GM19324 (cell line): Measurements from ENCODE around the gene LRRC9.
"Not testable (repeated sequence)": the region's sequence is repeated elsewhere in the genome, so short reads cannot be mapped to it uniquely, and the experiment has no call there.

ENCODE experiments used
- ATAC-seq: cut with Tn5 transposase; IDR thresholded peaks from one replicate; pipeline ENCODE4 v1.9.1; 2021; ENCODE audit warnings: mild to moderate bottlenecking, moderate library complexity; ENCODE audit not compliant: unreplicated experiment, low FRiP score

The LRRC9 gene

DNA sequence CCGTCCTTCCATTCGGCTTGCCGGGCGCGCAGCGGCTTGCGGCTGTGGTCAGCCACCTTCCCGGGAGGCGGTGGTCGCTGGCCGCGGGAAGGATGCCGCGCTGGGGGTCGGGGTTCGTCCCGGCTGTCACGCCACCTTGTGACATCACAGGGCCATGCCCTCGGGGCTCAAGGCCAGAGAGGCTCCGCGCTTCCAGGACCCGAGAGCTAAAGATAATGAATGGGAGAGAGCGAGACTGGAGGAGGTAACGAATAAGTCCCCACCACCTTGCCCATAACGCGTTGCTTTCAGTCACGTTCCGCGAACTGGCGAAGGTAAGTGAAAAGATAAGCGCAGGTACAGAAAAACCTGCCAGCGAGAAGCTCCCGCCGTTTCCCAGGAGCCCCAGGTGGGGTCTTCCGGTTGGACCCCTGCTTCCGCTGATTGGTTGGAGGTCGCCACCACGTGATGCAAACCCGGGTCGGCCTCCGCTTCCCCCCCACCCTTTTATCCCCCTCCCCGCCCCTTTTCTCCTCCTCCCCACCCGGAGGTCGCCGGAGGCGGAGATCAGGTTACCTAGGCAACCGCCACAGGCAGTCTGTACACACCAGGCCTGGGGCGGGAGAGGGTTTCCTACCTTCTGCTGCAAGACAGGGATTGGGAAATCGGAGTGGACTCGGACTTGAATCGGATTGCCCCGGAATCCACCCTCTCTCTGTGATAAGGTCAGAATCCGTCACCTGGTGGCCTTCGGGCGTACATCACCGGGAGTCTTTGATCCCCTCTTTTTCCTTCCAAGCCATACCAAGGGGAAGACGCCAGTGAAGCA is at the start of gene LRRC9:
TSS of gene LRRC9 (plus strand) at position 575 of the 808 bp plus-strand sequence.
- no peak for ATAC-seq

GRCh38 chr14:59870277-59871165 is 49.4 kb upstream of the LRRC9 start, which contains the start of gene RTN1:
Gene RTN1, minus strand, starts transcription at chr14:59870776. Its CDS starts 146 bp downstream, at chr14:59870630.
- no peak for ATAC-seq

DNA sequence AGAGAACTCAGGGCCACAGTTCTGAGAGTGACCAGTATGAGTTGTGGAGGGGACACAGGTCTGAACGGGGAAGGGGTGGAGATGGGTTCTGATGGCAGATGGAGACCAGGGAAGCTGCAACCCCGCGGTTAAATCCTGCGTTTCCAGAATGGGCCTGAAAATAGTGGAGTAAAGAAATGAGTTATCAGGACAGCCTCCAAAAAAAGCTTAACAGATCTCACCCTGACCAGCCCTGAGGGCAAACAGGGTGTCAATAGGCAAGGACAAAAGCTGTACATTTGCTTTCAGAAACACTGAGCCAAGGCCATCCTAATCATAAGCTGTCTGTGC is 48.8 kb upstream of the LRRC9 start:
- no peak for ATAC-seq

DNA sequence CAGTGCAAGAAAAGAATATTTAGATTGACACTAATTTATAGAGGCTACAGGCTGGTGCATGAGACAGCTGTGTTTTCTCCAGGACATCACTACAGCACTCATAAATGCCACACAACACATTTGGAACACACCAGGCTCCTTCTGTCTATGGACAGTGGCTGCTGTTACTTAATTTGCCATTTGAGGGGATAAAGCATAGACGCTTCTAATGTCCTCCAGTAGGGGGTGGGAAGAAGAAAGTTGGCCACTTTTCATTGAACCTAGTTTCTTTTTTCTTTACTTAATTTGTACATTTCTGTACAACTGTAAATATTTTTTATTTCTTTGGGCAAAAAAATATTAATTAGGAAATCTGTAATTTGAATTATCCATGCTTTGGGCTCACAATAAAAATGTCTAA is 37.0 kb upstream of the LRRC9 start:
- no peak for ATAC-seq

- no peak for ATAC-seq
Observed at GRCh38 chr14:59890676-59891075, 29.3 kb upstream of the LRRC9 start.

DNA sequence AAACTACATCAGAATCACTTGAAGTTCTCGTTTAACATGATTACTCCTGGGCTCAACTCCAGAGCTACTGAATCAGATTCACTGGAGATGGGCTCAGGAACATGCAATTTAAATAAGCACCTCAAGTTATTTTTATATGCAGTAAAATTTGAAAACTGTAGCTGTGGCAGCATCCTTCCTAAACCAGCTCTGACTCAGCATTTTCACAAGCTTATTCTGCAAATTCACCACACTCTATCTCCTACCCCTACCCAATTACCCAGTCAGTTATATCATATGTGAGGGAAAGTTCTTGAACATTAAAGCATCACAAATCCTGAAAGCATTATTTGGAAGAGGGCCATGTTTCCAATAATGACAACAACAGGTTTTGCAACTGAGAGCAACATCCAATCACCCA is 24.2 kb upstream of the LRRC9 start:
- ATAC-seq: no peak

GRCh38 chr14:59897757-59898383 is 22.1 kb upstream of the LRRC9 start:
- ATAC-seq: no peak

DNA sequence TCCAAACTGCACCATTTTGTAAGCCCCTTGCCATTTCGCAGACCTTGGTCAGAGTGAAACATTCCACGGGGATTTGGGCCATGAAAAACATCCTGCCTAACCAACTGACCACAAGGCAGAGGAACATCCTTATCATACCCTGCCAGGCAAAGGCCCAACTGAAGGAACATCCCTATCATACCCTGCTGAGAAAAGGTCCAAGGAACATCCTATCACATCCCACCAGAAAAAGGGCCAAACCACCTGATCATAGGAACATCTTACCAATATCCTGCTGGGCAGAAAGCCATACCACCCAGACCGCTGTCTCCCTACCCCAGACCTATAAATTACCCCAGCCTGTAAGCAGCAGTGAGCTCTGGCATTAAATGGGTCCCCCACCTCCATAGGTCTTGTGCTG is 19.4 kb upstream of the LRRC9 start:
- no peak for ATAC-seq

DNA sequence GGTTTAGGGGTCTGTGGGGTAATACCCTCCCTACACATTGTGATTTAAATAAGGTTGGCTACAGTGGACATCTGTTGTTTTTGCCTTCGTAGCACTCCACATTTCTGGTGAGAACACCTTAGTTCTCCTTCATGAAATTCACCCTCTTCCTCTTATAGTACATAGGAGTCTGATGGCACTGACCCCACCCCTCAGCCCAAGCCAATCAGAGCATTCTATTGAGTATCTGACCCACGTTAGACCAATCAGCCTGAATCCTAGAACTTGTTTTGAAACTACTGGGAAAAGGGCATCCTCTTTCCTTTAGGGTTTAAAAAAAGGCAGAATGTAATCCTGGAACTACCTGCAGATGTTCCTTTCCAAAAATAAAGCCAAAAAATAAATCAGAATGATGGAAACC is 15.8 kb upstream of the LRRC9 start:
- ATAC-seq: no peak

DNA sequence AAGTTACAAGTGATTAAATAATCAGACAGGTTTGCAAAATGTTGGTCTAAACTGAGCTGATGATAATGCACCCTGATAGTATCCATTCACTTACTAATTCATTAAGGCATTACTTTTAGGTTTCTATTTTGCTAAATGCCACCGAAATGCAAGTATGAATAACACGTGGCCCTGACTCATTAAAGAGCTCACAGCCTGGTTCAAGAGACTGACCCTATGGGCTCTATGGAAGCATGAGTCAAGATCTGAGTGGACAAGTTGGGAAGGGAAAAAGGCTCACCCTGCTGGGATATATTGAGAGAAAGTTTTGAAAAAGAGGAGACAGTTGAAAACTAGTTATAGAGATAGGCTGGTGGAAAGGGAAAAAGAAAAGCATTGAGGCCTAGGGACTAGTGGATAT is 14.8 kb upstream of the LRRC9 start:
- ATAC-seq: no peak

DNA sequence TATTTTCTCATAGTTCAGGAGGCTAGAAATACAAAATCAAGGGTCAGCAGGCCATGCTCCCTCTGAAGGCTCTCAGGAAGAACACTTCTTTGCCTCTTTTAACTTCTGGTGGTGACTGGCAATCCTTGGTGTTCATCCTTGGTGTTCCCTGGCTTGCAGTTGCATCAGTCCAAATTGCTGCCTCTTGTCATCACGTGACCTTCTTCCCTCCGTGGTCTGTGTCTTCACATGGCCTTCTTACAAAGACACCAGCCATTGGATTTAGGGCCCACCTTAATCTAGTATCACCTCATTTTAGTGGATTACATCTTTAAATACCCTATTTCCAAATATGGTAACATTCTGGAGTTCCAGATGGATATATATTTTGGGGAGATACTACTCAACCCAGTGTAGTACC is 7.5 kb upstream of the LRRC9 start:
- no peak for ATAC-seq

DNA sequence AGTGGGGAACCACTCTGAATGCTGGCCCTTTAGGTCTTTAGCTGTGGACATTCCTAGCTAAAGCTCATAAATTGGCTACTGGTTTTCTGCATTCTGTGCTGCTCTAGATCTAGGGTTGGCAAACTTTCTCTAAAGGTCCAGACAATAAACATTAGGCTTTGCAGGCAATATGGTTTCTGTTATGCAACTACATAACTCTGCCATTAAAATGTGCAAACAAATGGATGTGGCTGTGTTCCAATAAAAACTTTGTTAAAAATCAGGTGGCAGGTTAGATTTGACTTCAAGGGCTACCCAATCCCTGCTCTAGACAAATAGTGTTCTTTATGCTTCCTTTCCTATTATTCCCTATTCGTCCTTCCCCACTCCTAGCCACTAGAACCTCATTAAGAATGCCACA is 6.8 kb upstream of the LRRC9 start:
- ATAC-seq: no peak

GRCh38 chr14:59918824-59919569 is 947 bp upstream of the LRRC9 start:
- no peak for ATAC-seq

GRCh38 chr14:59920378-59920683 is 387 bp downstream of the LRRC9 start:
- no peak for ATAC-seq

GRCh38 chr14:59925797-59926196 is 5.9 kb downstream of the LRRC9 start:
- no peak for ATAC-seq

DNA sequence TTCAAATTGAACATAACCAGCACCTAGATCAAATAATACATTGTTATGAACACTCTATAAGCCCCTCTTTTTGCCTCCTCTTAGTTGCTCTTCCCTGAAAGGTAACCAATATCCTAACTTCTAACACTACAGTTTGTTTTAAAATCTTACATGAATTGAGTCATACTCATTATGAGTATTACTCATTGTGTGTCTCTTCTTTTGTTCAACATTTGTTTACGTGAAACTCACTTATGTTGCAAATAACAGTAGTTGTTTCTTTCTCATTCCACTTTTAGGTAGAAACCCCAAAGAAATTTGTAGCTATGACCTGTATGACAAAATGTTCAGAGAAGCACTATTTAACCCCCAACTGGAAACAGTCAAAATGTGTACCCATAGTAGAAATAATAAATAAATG is 6.6 kb downstream of the LRRC9 start:
- ATAC-seq: no peak

DNA sequence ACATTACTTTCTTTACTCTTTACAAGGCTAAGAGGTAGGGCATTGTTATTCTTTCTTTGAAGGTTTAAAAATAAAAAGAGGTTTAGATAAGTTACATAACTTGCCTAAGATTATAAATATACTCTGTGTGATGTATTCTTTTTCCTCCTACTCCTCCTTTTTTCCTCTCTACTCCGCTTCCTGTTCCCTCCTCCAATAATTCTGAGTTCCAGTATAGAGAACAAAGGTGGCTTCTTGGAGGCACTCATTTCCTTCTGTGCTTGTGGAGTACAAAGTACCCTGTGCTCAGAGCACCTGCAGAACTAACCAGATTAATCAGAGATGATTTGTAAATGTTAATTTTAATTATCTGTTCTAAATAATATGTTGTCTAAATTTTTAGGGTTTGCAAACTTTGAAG is 11.3 kb downstream of the LRRC9 start:
- no peak for ATAC-seq

- ATAC-seq: no peak
Observed at GRCh38 chr14:59936145-59936544, 16.2 kb downstream of the LRRC9 start.

DNA sequence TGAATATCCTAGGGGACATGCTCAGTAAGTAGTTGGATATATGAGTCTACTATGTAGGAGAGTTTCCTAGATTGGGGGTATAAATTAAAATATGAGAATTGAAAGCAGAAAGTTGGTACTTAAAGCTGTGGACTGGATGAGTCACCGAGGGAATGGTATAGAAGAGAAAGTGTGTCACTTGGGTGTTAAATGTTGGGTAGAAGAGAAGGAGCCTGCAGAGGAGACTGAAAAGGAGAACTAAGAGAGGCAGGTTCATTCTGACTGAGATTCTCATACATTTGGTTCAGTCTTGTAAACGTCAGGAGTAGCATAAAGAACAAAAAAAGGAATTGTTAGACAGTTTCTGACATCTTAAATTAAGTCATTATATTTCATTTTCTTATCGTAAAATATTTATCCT is 19.9 kb downstream of the LRRC9 start:
- ATAC-seq: no peak

- not testable (repeated sequence) for ATAC-seq
Observed at GRCh38 chr14:59942296-59942862, 22.4 kb downstream of the LRRC9 start.
